ENCODE data around the gene LRRC2. TPM values are rescaled to one million over a fixed set of nuclear protein-coding genes. Genes with fewer than 3 reads are reported as not detected.
"Not testable (repeated sequence)": the region's sequence is repeated elsewhere in the genome, so short reads cannot be mapped to it uniquely, and the experiment has no call there.

The LRRC2 gene
- total RNA-seq, 1 donor from 2014 or later, result not detected

- intact Hi-C loops (cut with DNase I), result no loop called here
- no peak for TF ChIP-seq CTCF (IDR thresholded peaks at IDR 0.05)
- Histone ChIP-seq H3K27me3 (no peaks in the 10 kb centered on the region), H3K4me1 (no peaks in the 10 kb centered on the region), H3K27ac (no peak overlapping the region), H3K9me3 (no peaks in the 10 kb centered on the region), H3K4me3 (no peak overlapping the region), H3K36me3 (no peaks in the 10 kb centered on the region)
- DNase-seq (ENCODE audit: low spot score in 2 of 2), result no peak
Observed at GRCh38 chr3:46549989-46550388, 16.1 kb downstream of the LRRC2 start.

GRCh38 chr3:46549408-46549904 lies 16.6 kb downstream of the LRRC2 start:
- TF ChIP-seq CTCF (IDR thresholded peaks at IDR 0.05), result no peak
- no peak for DNase-seq (ENCODE audit: low spot score in 2 of 2)
- no peak overlapping the region for H3K4me3 ChIP-seq
- intact Hi-C loops (cut with DNase I), result no loop called here
- H3K27ac ChIP-seq, result no peak overlapping the region
- H3K27me3 ChIP-seq, result no peaks in the 10 kb centered on the region
- H3K4me1 ChIP-seq, result no peaks in the 10 kb centered on the region
- no peaks in the 10 kb centered on the region for H3K36me3 ChIP-seq
- no peaks in the 10 kb centered on the region for H3K9me3 ChIP-seq

- H3K36me3 ChIP-seq; H3K4me1 ChIP-seq; H3K27me3 ChIP-seq; H3K4me3 ChIP-seq; H3K9me3 ChIP-seq; H3K27ac ChIP-seq; intact Hi-C loops (cut with DNase I); DNase-seq (ENCODE audit: low spot score in 2 of 2): not testable (repeated sequence)
Observed at GRCh38 chr3:46548611-46549010, 17.5 kb downstream of the LRRC2 start.

DNA sequence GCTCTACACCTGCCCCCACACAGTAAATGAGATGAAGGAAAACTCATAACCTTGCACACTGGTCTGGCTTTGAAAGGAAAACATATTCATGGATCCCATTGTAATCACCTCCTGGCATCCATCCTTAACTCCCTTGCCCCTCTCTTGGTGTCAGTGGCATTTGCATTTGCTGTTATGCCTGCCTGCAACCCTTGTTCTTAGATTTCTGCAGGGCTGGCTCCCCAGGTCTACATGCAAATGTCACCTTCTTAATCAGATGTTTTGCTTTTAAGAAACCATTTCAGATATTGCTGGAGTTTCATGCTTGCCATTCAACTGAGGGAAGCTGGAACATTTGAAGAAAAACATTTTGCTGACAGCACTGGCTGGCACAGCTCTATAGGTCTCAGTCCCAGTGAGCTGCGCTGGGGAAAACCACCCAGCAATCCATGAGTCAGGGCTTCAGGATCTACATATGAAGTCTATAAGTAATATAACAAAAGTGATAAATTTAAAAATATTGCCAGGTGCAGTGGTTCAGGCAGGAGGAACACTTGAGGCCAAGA lies 19.1 kb downstream of the LRRC2 start:
- H3K27ac ChIP-seq, result no peak overlapping the region
- TF ChIP-seq CTCF (IDR thresholded peaks at IDR 0.05), result no peak
- intact Hi-C loops (cut with DNase I), result no loop called here
- H3K36me3 ChIP-seq, result no peaks in the 10 kb centered on the region
- no peaks in the 10 kb centered on the region for H3K9me3 ChIP-seq
- no peak overlapping the region for H3K4me3 ChIP-seq
- DNase-seq (ENCODE audit: low spot score in 2 of 2), result no peak
- H3K4me1 ChIP-seq, result no peaks in the 10 kb centered on the region
- H3K27me3 ChIP-seq, result no peaks in the 10 kb centered on the region

DNA sequence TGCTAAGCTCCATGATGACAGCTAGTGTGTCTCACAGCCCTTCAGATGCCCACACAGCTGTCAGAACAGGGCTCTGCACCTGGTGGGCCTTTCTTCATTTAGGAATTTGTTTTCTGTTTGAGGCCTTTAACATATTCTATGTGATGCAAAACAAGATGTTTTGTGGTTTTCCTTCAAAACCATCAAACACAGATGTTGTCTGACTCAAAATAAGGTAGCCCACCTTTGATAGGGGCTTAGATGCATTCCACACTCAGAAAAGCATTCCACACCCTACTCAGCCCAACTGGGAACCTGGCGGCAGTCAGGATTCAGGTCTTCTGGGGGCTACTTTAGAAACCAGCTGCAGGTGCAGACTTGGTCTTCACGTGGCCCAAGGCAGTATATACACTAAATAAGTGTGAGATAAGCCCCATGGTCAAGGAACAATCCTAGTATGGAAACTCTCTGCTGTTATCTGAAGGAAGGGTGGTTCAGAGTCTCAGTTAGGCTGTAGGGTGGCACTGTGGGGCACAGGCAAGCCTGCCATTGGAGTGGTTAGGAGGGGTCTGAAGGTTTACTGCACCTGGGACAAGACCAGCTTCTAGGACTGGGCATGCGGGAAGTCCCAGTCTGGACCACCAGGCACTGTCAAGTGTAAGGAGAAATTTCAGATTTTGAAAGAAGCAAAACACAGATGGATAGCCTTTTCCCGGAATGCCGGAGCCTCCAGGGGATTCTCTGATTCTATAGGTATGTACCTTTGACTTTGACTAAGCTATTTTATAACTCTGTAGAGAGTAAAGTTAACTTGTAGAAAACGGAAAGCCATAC lies 20.1 kb downstream of the LRRC2 start:
- Histone ChIP-seq H3K36me3 (no peaks in the 10 kb centered on the region), H3K4me1 (no peaks in the 10 kb centered on the region), H3K27me3 (no peaks in the 10 kb centered on the region), H3K4me3 (no peak overlapping the region), H3K9me3 (no peaks in the 10 kb centered on the region), H3K27ac (no peak overlapping the region)
- TF ChIP-seq CTCF (IDR thresholded peaks at IDR 0.05), result no peak
- intact Hi-C loops (cut with DNase I), result no loop called here
- DNase-seq (ENCODE audit: low spot score in 2 of 2), result no peak

- Histone ChIP-seq H3K27me3 (no peaks in the 10 kb centered on the region), H3K27ac (no peak overlapping the region), H3K4me3 (no peak overlapping the region), H3K9me3 (no peaks in the 10 kb centered on the region), H3K4me1 (no peaks in the 10 kb centered on the region), H3K36me3 (no peaks in the 10 kb centered on the region)
- DNase-seq (ENCODE audit: low spot score in 2 of 2), result no peak
- TF ChIP-seq CTCF (IDR thresholded peaks at IDR 0.05), result no peak
- intact Hi-C loops (cut with DNase I), result no loop called here
Observed at GRCh38 chr3:46544771-46545503, 21.2 kb downstream of the LRRC2 start.

Measured in ascending aorta (tissue), 2 donors.